Measurements from ENCODE around the gene MCM3AP. TPM values are rescaled to one million over a fixed set of nuclear protein-coding genes. Genes with fewer than 3 reads are reported as not detected.

MCM3AP gene
- total RNA-seq, 1 experiment from 2014 or later, result 140 TPM

- H3K36me3 ChIP-seq (ENCODE audit: low read depth, low read length), result no peaks in the 10 kb centered on the region; the same call in 1 of the 2 replicates
- no peak overlapping the region for H3K27ac ChIP-seq (ENCODE audit: low read length)
- TF ChIP-seq EZH2 (IDR thresholded peaks at IDR 0.05; ENCODE audit: low read length, unreplicated experiment), result no peak
- TF ChIP-seq CTCF (conservative IDR thresholded peaks at IDR 0.05; ENCODE audit: low read depth, low read length), result no peak
- no peak for TF ChIP-seq EZH2phosphoT487 (IDR thresholded peaks at IDR 0.05; ENCODE audit: borderline replicate concordance, low read length)
- CTCF ChIA-PET, result no interaction called here
- H2AFZ ChIP-seq (ENCODE audit: low read length), result no peak overlapping the region
- no peaks in the 10 kb centered on the region for H3K27me3 ChIP-seq (ENCODE audit: low read length)
- H3K79me2 ChIP-seq (ENCODE audit: low read length), result no peaks in the 10 kb centered on the region
- no peak overlapping the region for H3K4me2 ChIP-seq (ENCODE audit: low read length)
- no peak overlapping the region for H3K4me3 ChIP-seq (ENCODE audit: low read length)
- POLR2A ChIA-PET (ENCODE audit: unreplicated experiment), result no interaction called here
- no peaks in the 10 kb centered on the region for H3K4me1 ChIP-seq (ENCODE audit: insufficient read depth, low read length)
- H3K9me3 ChIP-seq (ENCODE audit: low read length), result no peaks in the 10 kb centered on the region
- no peaks in the 10 kb centered on the region for H3K9me2 ChIP-seq (replicated peaks; ENCODE audit: low read length)
- no peak for DNase-seq
- intact Hi-C loops (cut with micrococcal nuclease), result no loop called here
- no peak for ATAC-seq
- H4K20me1 ChIP-seq (ENCODE audit: low read length), result no peaks in the 10 kb centered on the region
- H3K9ac ChIP-seq (ENCODE audit: low read length), result no peak overlapping the region
- BruUV-seq (replicated peaks), result no TSS peak
- H3F3A ChIP-seq (ENCODE audit: low read length, unreplicated experiment), result no peaks in the 10 kb centered on the region
These were observed 74.0 kb downstream of the MCM3AP start for GRCh38 chr21:46211376-46211775.

GRCh38 chr21:46210378-46211136, 74.9 kb downstream of the MCM3AP start:
- H3K9me2 ChIP-seq (replicated peaks; ENCODE audit: low read length), result no peaks in the 10 kb centered on the region
- no peak overlapping the region for H3K4me2 ChIP-seq (ENCODE audit: low read length)
- ATAC-seq (peak; percentile 31; the same call in 1 of the 2 replicates), DNase-seq (no peak)
- no peaks in the 10 kb centered on the region for H4K20me1 ChIP-seq (ENCODE audit: low read length)
- no peak overlapping the region for H2AFZ ChIP-seq (ENCODE audit: low read length)
- H3K4me1 ChIP-seq (ENCODE audit: insufficient read depth, low read length), result no peaks in the 10 kb centered on the region
- ChIA-PET CTCF (no interaction called here), POLR2A (ENCODE audit: unreplicated experiment) (no interaction called here)
- H3K9ac ChIP-seq (ENCODE audit: low read length), result no peak overlapping the region
- H3K79me2 ChIP-seq (ENCODE audit: low read length), result no peaks in the 10 kb centered on the region
- TF ChIP-seq CTCF (conservative IDR thresholded peaks at IDR 0.05; ENCODE audit: low read depth, low read length) (peak; percentile 49; the same call in 1 of the 2 replicates), EZH2phosphoT487 (IDR thresholded peaks at IDR 0.05; ENCODE audit: borderline replicate concordance, low read length) (no peak)
- H3F3A ChIP-seq (ENCODE audit: low read length, unreplicated experiment), result no peaks in the 10 kb centered on the region
- no peak overlapping the region for H3K27ac ChIP-seq (ENCODE audit: low read length)
- H3K36me3 ChIP-seq (ENCODE audit: low read depth, low read length), result no peaks in the 10 kb centered on the region; the same call in 1 of the 2 replicates
- H3K27me3 ChIP-seq (ENCODE audit: low read length), result no peaks in the 10 kb centered on the region
- intact Hi-C loops (cut with micrococcal nuclease), result no loop called here
- BruUV-seq (replicated peaks), result no TSS peak
- no peaks in the 10 kb centered on the region for H3K9me3 ChIP-seq (ENCODE audit: low read length)
- H3K4me3 ChIP-seq (ENCODE audit: low read length), result no peak overlapping the region
